Measurements from ENCODE around the gene DDC. TPM values are rescaled to one million over a fixed set of nuclear protein-coding genes. Genes with fewer than 3 reads are reported as not detected.
A peak's percentile ranks its signal among the peaks of the same experiment; 100 is the strongest.
"Not testable (repeated sequence)": the region's sequence is repeated elsewhere in the genome, so short reads cannot be mapped to it uniquely, and the experiment has no call there.

Gene DDC
- total and polyA plus RNA-seq, 7 donors = 0.10 to 1.7 (median 0.59) TPM

DNA sequence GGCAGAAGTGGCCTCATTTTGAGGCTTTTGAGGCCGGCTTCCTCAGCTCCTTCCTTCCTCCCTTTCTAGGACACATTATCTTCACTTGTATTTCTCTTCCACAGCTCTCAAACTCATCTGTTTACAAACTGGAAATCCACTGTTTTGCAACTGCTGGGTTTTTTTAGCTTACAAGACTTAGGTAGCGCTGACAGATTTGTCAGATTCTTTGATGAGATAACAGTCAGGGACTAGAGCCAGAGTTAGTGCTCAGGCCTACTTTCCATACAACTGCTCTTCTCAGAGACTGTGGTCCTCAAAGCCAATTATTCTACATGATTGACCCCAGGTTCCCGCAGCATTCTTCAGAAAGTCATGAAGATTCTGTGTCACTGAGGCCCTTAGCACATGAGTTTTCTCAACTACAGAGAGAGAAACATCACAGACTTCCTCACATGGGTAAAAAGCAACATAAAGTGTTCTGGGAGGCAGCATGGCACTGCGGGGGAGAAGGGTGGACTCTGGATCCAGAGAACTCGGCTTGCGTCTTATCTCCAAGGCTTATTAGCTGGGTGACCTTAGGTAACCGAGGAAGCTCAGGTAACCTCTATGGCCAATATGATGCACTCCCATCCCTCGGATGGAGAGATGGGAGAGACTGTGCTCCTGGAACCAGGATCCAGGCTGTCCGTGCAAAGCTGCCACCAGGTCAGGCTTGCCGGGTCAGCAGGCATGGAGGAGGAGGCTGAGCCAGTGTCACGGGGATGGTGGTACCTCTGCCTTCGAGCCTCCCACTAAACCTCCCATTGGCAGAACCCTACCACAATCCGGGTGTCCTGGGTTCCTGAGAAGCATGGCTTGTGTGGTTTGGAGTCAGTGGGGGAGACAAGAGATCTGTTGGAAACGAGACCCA lies 10.5 kb downstream of the DDC start:
- H3K9me3 ChIP-seq = no peaks in the 10 kb centered on the region
- H3K27ac ChIP-seq = no peak overlapping the region
- H3K27me3 ChIP-seq (ENCODE audit: insufficient read depth in 3 of 3, low read length in 2 of 3) = no peaks in the 10 kb centered on the region
- no peaks in the 10 kb centered on the region for H3K4me1 ChIP-seq
- H3K4me3 ChIP-seq = no peak overlapping the region
- intact Hi-C loops (cut with DNase I) = no loop called here
- no peak for DNase-seq
- no peaks in the 10 kb centered on the region for H3K36me3 ChIP-seq (ENCODE audit: insufficient read depth in 1 of 2, low read depth in 1 of 2)
- WGBS, 3 donors = 82 to 87% (median 86%) methylated on average over 14 of the region's 14 CpGs
- ATAC-seq = no peak
- TF ChIP-seq, protein P1, sequence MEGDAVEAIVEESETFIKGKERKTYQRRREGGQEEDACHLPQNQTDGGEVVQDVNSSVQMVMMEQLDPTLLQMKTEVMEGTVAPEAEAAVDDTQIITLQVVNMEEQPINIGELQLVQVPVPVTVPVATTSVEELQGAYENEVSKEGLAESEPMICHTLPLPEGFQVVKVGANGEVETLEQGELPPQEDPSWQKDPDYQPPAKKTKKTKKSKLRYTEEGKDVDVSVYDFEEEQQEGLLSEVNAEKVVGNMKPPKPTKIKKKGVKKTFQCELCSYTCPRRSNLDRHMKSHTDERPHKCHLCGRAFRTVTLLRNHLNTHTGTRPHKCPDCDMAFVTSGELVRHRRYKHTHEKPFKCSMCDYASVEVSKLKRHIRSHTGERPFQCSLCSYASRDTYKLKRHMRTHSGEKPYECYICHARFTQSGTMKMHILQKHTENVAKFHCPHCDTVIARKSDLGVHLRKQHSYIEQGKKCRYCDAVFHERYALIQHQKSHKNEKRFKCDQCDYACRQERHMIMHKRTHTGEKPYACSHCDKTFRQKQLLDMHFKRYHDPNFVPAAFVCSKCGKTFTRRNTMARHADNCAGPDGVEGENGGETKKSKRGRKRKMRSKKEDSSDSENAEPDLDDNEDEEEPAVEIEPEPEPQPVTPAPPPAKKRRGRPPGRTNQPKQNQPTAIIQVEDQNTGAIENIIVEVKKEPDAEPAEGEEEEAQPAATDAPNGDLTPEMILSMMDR (IDR thresholded peaks at IDR 0.05) = no peak

DNA sequence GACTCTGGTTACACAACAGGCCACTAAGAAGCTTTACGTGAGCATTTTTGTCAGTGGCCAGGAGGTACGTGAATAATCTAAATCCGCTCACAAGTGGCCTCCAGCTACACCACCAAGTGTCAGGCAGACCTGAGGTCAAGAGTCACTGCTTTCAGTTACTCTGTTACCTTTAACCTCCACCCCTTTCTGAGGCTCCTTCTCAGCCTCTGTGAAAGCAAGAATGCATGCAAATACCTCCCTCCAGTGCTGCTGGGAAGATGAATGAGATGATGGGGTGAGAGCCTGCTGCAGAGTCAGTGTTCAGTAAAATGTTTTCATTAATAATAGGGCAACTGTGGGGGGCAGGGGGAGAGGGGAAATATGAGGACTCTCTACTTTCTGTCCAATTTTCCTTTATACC lies 11.2 kb downstream of the DDC start:
- no peak overlapping the region for H3K4me3 ChIP-seq
- no peaks in the 10 kb centered on the region for H3K27me3 ChIP-seq (ENCODE audit: insufficient read depth in 3 of 3, low read length in 2 of 3)
- intact Hi-C loops (cut with DNase I) = no loop called here
- TF ChIP-seq, protein P1 (IDR thresholded peaks at IDR 0.05) = no peak
- H3K27ac ChIP-seq = no peak overlapping the region
- no peaks in the 10 kb centered on the region for H3K9me3 ChIP-seq
- no peaks in the 10 kb centered on the region for H3K4me1 ChIP-seq
- ATAC-seq (no peak), DNase-seq (no peak)
- WGBS, 3 donors = 49 to 58% (median 50%) methylated on average over 3 of the region's 3 CpGs
- no peaks in the 10 kb centered on the region for H3K36me3 ChIP-seq (ENCODE audit: insufficient read depth in 1 of 2, low read depth in 1 of 2)

DNA sequence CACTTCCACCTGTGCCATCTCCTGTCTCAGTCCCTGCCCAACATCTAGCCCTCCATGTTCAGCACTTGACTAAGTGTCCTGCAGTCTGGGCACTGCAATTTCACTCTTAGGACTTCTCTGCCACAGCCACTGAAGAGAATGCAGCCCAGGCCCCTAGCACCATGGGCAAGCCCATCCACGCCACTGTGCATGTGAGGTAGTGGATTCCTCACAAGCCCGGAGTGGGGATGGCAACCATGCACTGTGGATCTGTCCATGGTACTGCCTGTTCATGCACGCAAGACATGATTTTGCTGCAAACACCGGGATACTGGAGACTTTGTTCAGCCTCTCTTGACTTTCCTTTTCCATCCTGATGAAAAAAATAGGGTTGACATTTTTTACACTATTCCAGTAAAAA lies 12.3 kb downstream of the DDC start:
- Histone ChIP-seq H3K9me3 (no peaks in the 10 kb centered on the region), H3K4me1 (no peaks in the 10 kb centered on the region), H3K4me3 (no peak overlapping the region), H3K36me3 (ENCODE audit: insufficient read depth in 1 of 2, low read depth in 1 of 2) (no peaks in the 10 kb centered on the region), H3K27me3 (ENCODE audit: insufficient read depth in 3 of 3, low read length in 2 of 3) (no peaks in the 10 kb centered on the region), H3K27ac (no peak overlapping the region)
- TF ChIP-seq, protein P1 (IDR thresholded peaks at IDR 0.05) = no peak
- intact Hi-C loops (cut with DNase I) = no loop called here
- ATAC-seq (peak in 2 of 4 donors; percentile 29 to 57), DNase-seq (no peak)
- 16 to 25% (median 20%) methylated on average over 4 of the region's 4 CpGs for WGBS, 3 donors

DNA sequence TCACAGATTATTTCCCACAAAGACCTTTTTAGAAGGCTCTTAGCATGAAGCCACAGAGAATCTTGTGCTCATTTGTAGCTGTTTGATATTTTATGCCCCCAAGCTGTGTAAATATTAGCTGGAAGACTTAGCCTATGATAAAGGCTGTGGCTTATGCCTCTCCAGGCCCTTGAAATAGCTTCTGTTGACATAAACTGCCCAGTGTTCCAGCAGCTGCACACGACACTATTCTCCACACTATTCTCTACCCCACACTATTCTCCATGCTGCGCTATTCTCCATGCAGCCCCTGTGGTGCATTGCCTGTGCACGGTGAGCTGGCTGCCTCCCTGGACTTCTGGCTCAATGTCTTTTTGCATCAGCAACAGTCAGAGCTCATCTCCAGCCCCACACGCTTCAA lies 13.1 kb downstream of the DDC start:
- WGBS, 3 donors = 70 to 80% (median 80%) methylated on average over 4 of the region's 4 CpGs
- Histone ChIP-seq H3K9me3 (no peaks in the 10 kb centered on the region), H3K4me1 (no peaks in the 10 kb centered on the region), H3K27ac (no peak overlapping the region), H3K27me3 (ENCODE audit: insufficient read depth in 3 of 3, low read length in 2 of 3) (no peaks in the 10 kb centered on the region), H3K36me3 (ENCODE audit: insufficient read depth in 1 of 2, low read depth in 1 of 2) (no peaks in the 10 kb centered on the region), H3K4me3 (no peak overlapping the region)
- DNase-seq (no peak), ATAC-seq (no peak)
- intact Hi-C loops (cut with DNase I) = no loop called here
- TF ChIP-seq, protein P1 (IDR thresholded peaks at IDR 0.05) = no peak

DNA sequence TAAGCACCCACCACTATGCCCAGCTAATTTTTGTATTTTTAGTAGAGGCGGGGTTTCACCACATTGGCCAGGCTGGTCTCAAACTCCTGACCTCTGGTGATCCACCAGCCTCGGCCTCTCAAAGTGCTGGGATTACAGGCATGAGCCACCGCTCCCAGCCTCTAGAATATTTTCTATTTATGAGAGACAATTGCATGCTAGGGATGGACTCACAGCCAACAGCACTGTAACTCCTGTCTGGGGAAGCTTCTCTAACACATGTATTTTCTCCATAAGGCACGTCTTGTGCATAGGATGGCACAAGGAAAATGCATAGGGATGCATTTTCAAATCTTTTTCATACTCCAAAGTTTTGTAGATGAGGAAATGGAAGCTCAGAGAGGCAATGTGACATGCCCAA lies 19.6 kb downstream of the DDC start:
- 82 to 88% (median 88%) methylated on average over 4 of the region's 4 CpGs for WGBS, 3 donors
- H3K4me1 ChIP-seq; DNase-seq; H3K9me3 ChIP-seq; ATAC-seq; H3K36me3 ChIP-seq (ENCODE audit: insufficient read depth in 1 of 2, low read depth in 1 of 2); H3K4me3 ChIP-seq; H3K27me3 ChIP-seq (ENCODE audit: insufficient read depth in 3 of 3, low read length in 2 of 3); intact Hi-C loops (cut with DNase I); H3K27ac ChIP-seq: not testable (repeated sequence)
